Stimulated activated CD8-positive, alpha-beta memory T cell treated with anti-CD3 and anti-CD28 coated beads, Interleukin-4, amount 100 ng/mL, for 1 hour (primary cell): Measurements from ENCODE around the gene DAP3.
"Not testable (repeated sequence)": the region's sequence is repeated elsewhere in the genome, so short reads cannot be mapped to it uniquely, and the experiment has no call there.

Experiments
- DNase-seq, 2 donors: peaks; one replicate each; pipeline ENCODE4 v3.0.0-alpha.2; 2020; ENCODE audit warnings: low read depth in 2 of 2, low spot score in 1 of 2

Gene DAP3

GRCh38 chr1:155681776-155682175, 7.1 kb upstream of the DAP3 start:
- DNase-seq: no peak

- not testable (repeated sequence) for DNase-seq
Observed at GRCh38 chr1:155687705-155688323, 1.1 kb upstream of the DAP3 start.

- peak; percentile 76 to 86 for DNase-seq
Observed at GRCh38 chr1:155688324-155689080, 389 bp upstream of the DAP3 start, which contains the start of gene YY1AP1. YY1AP1 (minus strand) TSS chr1:155688774; CDS start chr1:155680436, 8,338 bp downstream.

- DNase-seq: no peak
Observed at GRCh38 chr1:155691992-155692528, 3.2 kb downstream of the DAP3 start.

GRCh38 chr1:155694167-155694566, 5.3 kb downstream of the DAP3 start:
- DNase-seq: no peak

- DNase-seq: no peak
Observed at GRCh38 chr1:155695072-155695471, 6.2 kb downstream of the DAP3 start.

- DNase-seq: no peak
Observed at GRCh38 chr1:155695608-155696007, 6.7 kb downstream of the DAP3 start.

GRCh38 chr1:155696524-155696923, 7.6 kb downstream of the DAP3 start:
- DNase-seq: no peak

- no peak for DNase-seq
Observed at GRCh38 chr1:155697046-155697445, 8.2 kb downstream of the DAP3 start.

GRCh38 chr1:155697616-155698015, 8.7 kb downstream of the DAP3 start:
- DNase-seq: not testable (repeated sequence)

- no peak for DNase-seq
Observed at GRCh38 chr1:155698382-155699038, 9.6 kb downstream of the DAP3 start.

- DNase-seq: not testable (repeated sequence)
Observed at GRCh38 chr1:155699062-155699461, 10.2 kb downstream of the DAP3 start.

GRCh38 chr1:155701675-155702074, 12.8 kb downstream of the DAP3 start:
- DNase-seq: not testable (repeated sequence)

GRCh38 chr1:155703216-155703615, 14.3 kb downstream of the DAP3 start:
- DNase-seq: no peak

GRCh38 chr1:155704414-155704813, 15.5 kb downstream of the DAP3 start:
- not testable (repeated sequence) for DNase-seq

- DNase-seq: no peak
Observed at GRCh38 chr1:155706139-155706538, 17.2 kb downstream of the DAP3 start.

- DNase-seq: no peak
Observed at GRCh38 chr1:155709391-155709790, 20.5 kb downstream of the DAP3 start.

- not testable (repeated sequence) for DNase-seq
Observed at GRCh38 chr1:155711457-155711856, 22.6 kb downstream of the DAP3 start.

GRCh38 chr1:155712636-155713035, 23.7 kb downstream of the DAP3 start:
- DNase-seq: not testable (repeated sequence)

GRCh38 chr1:155713075-155713474, 24.2 kb downstream of the DAP3 start:
- no peak for DNase-seq

- not testable (repeated sequence) for DNase-seq
Observed at GRCh38 chr1:155715056-155715455, 26.2 kb downstream of the DAP3 start.

GRCh38 chr1:155715777-155716176, 26.9 kb downstream of the DAP3 start:
- no peak for DNase-seq
